AG04450 (cell line): ENCODE measurements around the gene NAXD. TPM values are rescaled to one million over a fixed set of nuclear protein-coding genes. Genes with fewer than 3 reads are reported as not detected.

Source experiments
- CTCF ChIA-PET: fragments of 300-600, 350-600 bp; formaldehyde crosslinking; extraction: SDS; loops from one replicate; lab custom pipeline; 2022; ENCODE audit warnings: antibody characterized with exemption, inconsistent platforms; lab: Charles Lee
- POLR2A ChIA-PET: fragments of 350-600 bp; formaldehyde crosslinking; extraction: SDS; loops from one replicate; lab custom pipeline; 2021; ENCODE audit warnings: antibody characterized with exemption, inconsistent platforms; lab: Yijun Ruan, JAX
- DNase-seq: peaks from one replicate; pipeline ENCODE4 v3.0.0-alpha.2; 2011; ENCODE audit warnings: low read depth, low spot score
- H3K27ac ChIP-seq: one replicate; pipeline ENCODE4 v1.5.1; 2012; ENCODE audit warnings: low read depth, low read length, control low read depth
- H3K27me3 ChIP-seq: one replicate; pipeline ENCODE4 v1.6.0; 2012; ENCODE audit warnings: low read length; ENCODE audit not compliant: control insufficient read depth, insufficient read depth
- H3K4me3 ChIP-seq: 2 replicates; pipeline ENCODE4 v1.5.1; 2011; ENCODE audit warnings: mild to moderate bottlenecking, low read depth, low read length, control low read depth
- H3K9me3 ChIP-seq: 2 replicates; pipeline ENCODE4 v1.5.1; 2012; ENCODE audit warnings: low read length; ENCODE audit not compliant: control insufficient read depth, insufficient read depth
- CTCF ChIP-seq: IDR thresholded peaks from 2 replicates; pipeline ENCODE4 v1.5.1; 2011; ENCODE audit warnings: low read depth, low read length, control low read depth, inconsistent platforms
- polyA plus RNA-seq: library from polyadenylated mRNA; depleted of rRNA; stranded (reverse); fragments of >200 nt; gene quantifications from 2 replicates; pipeline ENCODE4 v1.2.3, GENCODE V29; 2011

The NAXD gene
- polyA plus RNA-seq, 1 experiment = 35.0 TPM

DNA sequence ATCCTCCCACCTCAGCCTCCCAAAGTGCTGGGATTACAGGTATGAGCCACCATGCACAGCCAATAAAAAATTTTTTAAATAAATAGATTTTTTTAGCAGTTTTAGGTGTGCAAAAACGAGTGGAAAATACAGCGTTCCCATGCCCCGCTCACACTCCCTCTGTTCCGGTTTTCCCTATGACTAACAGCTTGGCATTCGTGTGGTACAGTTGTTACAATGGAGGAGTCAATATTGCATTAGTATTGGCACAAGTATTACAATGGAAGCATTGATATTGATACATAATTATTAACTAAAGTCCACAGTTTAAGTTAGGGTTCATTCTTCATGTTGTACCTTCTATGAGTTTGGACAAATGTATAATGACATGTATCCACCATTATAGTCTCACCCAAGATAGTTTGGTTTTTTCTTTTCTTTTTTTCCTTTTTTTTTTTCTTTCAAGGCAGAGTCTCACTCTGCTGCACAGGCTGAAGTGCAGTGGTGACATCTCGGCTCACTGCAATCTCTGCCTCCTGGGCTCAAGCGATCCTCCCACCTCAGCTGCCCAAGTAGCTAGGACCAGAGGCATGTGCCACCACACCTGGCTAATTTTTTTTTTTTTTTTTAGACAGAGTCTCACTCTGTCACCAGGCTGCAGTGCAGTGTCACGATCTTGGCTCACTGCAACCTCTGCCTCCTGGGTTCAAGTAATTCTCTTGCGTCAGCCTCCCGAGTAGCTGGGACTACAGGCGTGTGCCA is 38.4 kb upstream of the NAXD start:
- H3K27me3 ChIP-seq = peaks cover 36% of the 10 kb centered on the region
- DNase-seq = no peak
- H3K9me3 ChIP-seq = no peaks in the 10 kb centered on the region; the same call in 1 of the 2 replicates
- H3K4me3 ChIP-seq = no peak overlapping the region
- no peak overlapping the region for H3K27ac ChIP-seq
- ChIA-PET POLR2A (no interaction called here), CTCF (no interaction called here)
- no peak for TF ChIP-seq CTCF

DNA sequence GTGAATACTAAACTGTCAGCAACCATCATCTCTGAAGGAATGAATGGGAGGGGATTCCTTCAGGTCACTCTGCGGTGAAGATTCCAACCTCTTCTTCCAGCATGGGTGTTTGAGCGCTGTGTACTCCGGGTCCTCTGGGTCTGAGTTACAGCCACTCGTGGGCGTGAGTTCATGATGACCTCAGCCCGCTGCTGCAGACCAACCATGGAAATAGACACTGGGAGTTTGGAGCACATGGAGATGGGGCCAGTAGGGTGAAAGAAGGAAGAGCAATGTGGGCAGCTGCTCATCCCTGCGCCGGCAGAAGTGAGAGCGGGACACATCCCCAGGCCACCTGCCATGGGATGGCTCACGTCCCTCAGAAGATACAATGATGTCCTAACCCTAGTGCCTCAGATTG is 37.0 kb upstream of the NAXD start:
- ChIA-PET CTCF (no interaction called here), POLR2A (no interaction called here)
- Histone ChIP-seq H3K27me3 (peaks cover 25% of the 10 kb centered on the region), H3K27ac (no peak overlapping the region), H3K4me3 (no peak overlapping the region), H3K9me3 (no peaks in the 10 kb centered on the region; the same call in 1 of the 2 replicates)
- no peak for DNase-seq
- TF ChIP-seq CTCF = no peak

DNA sequence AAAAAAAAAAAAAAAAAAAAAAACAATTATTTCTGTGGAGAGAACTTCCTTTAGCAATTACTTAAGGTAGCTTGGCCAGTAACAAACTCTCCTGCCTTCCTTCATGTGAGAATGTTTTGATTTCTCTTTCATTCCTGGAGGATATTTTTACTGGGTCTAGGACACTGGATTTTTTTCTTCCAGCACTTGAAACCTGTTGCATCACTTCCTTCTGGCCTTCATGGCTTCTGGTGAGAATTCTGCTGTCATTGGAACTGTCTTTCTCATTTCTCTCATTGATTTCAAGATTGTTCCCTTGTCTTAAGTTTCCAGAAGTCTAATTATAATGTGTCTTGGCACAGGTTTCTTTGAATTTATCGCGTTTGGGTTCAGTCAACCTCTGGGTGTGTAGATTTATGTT is 34.5 kb upstream of the NAXD start:
- H3K27ac ChIP-seq = no peak overlapping the region
- POLR2A ChIA-PET = no interaction called here
- TF ChIP-seq CTCF = no peak
- H3K9me3 ChIP-seq = no peaks in the 10 kb centered on the region; the same call in 1 of the 2 replicates
- no peak overlapping the region for H3K4me3 ChIP-seq
- no peak for DNase-seq
- CTCF ChIA-PET = no interaction called here
- peaks cover 10% of the 10 kb centered on the region for H3K27me3 ChIP-seq

DNA sequence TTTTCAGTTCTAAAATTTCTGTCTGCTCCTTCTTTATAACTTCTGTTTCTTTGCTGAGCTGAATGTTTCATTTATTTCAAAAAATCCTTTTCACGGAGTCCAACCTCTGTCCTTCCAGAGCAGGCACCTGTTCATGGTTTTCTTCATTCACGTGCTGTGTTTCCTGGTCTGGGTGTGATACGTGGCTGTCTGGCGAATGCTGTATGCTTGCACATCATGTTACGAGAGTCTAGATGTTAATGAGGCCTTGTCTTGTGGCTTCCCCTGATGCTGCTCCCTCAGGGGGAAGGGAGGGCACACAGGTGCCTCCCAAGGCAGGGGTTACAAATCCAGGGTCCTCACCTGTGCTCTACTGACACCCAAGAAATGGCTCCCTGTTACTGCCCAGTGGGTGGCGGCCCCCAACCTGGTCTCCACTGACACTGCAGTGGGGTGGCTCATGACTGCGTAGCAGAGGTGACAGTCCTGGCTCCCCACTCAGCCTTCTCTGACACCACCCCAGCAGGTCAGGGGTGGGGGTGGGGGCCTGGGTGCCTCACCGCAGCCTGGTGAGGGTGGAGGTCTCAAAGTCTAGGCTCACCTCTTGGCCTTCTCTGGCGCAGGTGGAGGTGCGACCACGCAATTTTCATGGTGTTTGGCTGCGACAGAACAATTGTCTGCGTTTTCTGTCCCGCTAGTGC is 33.7 kb upstream of the NAXD start:
- TF ChIP-seq CTCF = no peak
- H3K27ac ChIP-seq = no peak overlapping the region
- ChIA-PET CTCF (no interaction called here), POLR2A (no interaction called here)
- DNase-seq = no peak
- H3K27me3 ChIP-seq = peaks cover 8% of the 10 kb centered on the region
- no peaks in the 10 kb centered on the region for H3K9me3 ChIP-seq
- no peak overlapping the region for H3K4me3 ChIP-seq

DNA sequence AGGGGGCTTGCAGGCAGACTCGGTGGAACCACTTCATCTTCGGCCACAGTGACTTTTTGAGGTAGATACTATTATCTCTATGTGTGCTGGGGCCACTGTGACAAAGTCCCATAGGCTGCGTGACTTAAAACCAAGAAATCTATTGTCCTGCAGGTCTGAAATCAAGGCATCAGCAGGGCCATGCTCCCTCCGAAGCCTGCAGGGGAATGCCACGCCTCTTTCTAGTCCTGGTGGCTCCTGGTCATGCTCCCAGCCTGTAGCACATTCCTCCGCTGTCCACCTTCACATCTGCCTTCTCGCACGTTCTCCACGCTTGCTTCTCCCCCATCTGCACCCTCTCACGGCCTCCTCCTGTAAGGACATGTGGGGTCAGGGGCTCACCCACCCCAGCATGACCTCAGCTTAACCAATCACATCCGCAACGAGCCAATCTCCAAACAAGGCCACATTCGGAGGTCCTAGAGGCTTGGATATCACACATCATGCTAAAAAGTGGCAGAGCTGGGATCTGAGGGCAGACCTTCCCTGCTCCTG is 32.9 kb upstream of the NAXD start:
- peaks cover 8% of the 10 kb centered on the region for H3K27me3 ChIP-seq
- H3K4me3 ChIP-seq = no peak overlapping the region
- no peak for TF ChIP-seq CTCF
- POLR2A ChIA-PET = no interaction called here
- CTCF ChIA-PET = no interaction called here
- no peak overlapping the region for H3K27ac ChIP-seq
- H3K9me3 ChIP-seq = no peaks in the 10 kb centered on the region
- DNase-seq = no peak
